ENCODE results near the gene GLDN. TPM values are rescaled to one million over a fixed set of nuclear protein-coding genes. Genes with fewer than 3 reads are reported as not detected.

The GLDN gene
- total RNA-seq, 1 experiment from 2014 or later, result 1.3 TPM

GRCh38 chr15:51367322-51367976, 26.0 kb downstream of the GLDN start:
- Histone ChIP-seq H3K27ac (ENCODE audit: insufficient read length, low read depth, low read length) (no peak overlapping the region), H4K91ac (ENCODE audit: insufficient read length, low read depth, low read length) (no peak overlapping the region), H4K5ac (ENCODE audit: insufficient read length, low read depth, low read length) (no peak overlapping the region), H3K4me2 (ENCODE audit: insufficient read depth, insufficient read length, low read length) (no peak overlapping the region), H3K79me1 (ENCODE audit: insufficient read depth, low read depth, low read length, poor library complexity, severe bottlenecking) (no peaks in the 10 kb centered on the region), H3K23me2 (ENCODE audit: insufficient read length, low read depth, low read length, poor library complexity, severe bottlenecking) (no peaks in the 10 kb centered on the region), H3K79me2 (ENCODE audit: insufficient read depth, low read length) (no peaks in the 10 kb centered on the region), H3K56ac (ENCODE audit: insufficient read length, low read depth, low read length) (no peak overlapping the region), H2BK5ac (ENCODE audit: insufficient read length, low read length) (no peak overlapping the region), H4K8ac (replicated peaks; ENCODE audit: insufficient read length, low read depth, low read length) (no peak overlapping the region), H3K9me3 (ENCODE audit: control insufficient read depth, low read depth, low read length) (no peaks in the 10 kb centered on the region), H3K18ac (ENCODE audit: insufficient read length, low read depth, low read length) (no peak overlapping the region), H3K4ac (ENCODE audit: low read depth, low read length) (no peak overlapping the region), H2AK5ac (ENCODE audit: insufficient read length, low read length) (no peak overlapping the region), H2BK120ac (ENCODE audit: low read depth, low read length, poor library complexity, severe bottlenecking) (no peak overlapping the region), H2AFZ (ENCODE audit: low read length) (no peak overlapping the region), H3T11ph (ENCODE audit: low read length) (no peak overlapping the region), H3K23ac (ENCODE audit: insufficient read length, low read depth, low read length) (no peak overlapping the region), H3K27me3 (ENCODE audit: insufficient read depth, low read length) (no peaks in the 10 kb centered on the region), H2BK12ac (ENCODE audit: insufficient read length, low read depth, low read length) (no peak overlapping the region), H4K20me1 (ENCODE audit: control insufficient read depth, insufficient read depth, insufficient read length) (no peaks in the 10 kb centered on the region), H3K4me1 (ENCODE audit: insufficient read depth, low read length) (no peaks in the 10 kb centered on the region), H3K9ac (ENCODE audit: extremely low read depth, insufficient read length, low read length) (no peak overlapping the region), H2BK15ac (ENCODE audit: low read depth, low read length) (no peak overlapping the region), H2BK20ac (ENCODE audit: low read depth, low read length, poor library complexity, severe bottlenecking) (no peak overlapping the region), H3K14ac (ENCODE audit: insufficient read depth, low read length) (no peak overlapping the region)
- Mint-ChIP-seq H3K27ac (no peak overlapping the region), H3K27me3 (ENCODE audit: low read depth) (no peaks in the 10 kb centered on the region), H3K36me3 (ENCODE audit: insufficient read depth in 1 of 3, low read depth in 3 of 3) (no peaks in the 10 kb centered on the region), H3K9me3 (no peaks in the 10 kb centered on the region), H3K4me1 (peaks cover 5 to 9% of the 10 kb centered on the region in 2 experiments), H3K4me3 (no peak overlapping the region)
- DNase-seq, result no peak
- TF ChIP-seq, protein P1, sequence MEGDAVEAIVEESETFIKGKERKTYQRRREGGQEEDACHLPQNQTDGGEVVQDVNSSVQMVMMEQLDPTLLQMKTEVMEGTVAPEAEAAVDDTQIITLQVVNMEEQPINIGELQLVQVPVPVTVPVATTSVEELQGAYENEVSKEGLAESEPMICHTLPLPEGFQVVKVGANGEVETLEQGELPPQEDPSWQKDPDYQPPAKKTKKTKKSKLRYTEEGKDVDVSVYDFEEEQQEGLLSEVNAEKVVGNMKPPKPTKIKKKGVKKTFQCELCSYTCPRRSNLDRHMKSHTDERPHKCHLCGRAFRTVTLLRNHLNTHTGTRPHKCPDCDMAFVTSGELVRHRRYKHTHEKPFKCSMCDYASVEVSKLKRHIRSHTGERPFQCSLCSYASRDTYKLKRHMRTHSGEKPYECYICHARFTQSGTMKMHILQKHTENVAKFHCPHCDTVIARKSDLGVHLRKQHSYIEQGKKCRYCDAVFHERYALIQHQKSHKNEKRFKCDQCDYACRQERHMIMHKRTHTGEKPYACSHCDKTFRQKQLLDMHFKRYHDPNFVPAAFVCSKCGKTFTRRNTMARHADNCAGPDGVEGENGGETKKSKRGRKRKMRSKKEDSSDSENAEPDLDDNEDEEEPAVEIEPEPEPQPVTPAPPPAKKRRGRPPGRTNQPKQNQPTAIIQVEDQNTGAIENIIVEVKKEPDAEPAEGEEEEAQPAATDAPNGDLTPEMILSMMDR (conservative IDR thresholded peaks at IDR 0.05), result no peak
- no CpG with 5 or more reads among the region's 10 CpGs for WGBS (ENCODE audit: extremely low coverage, insufficient read length, low lambda C conversion rate)
